ENCODE results near the gene ACOT7. TPM values are rescaled to one million over a fixed set of nuclear protein-coding genes. Genes with fewer than 3 reads are reported as not detected.

The ACOT7 gene
- total and polyA plus RNA-seq, 2 of the 13 experiments (the other 11 are each of a cell fraction or from before 2014, with no cell fraction given) = 33.0 to 55.8 TPM

DNA sequence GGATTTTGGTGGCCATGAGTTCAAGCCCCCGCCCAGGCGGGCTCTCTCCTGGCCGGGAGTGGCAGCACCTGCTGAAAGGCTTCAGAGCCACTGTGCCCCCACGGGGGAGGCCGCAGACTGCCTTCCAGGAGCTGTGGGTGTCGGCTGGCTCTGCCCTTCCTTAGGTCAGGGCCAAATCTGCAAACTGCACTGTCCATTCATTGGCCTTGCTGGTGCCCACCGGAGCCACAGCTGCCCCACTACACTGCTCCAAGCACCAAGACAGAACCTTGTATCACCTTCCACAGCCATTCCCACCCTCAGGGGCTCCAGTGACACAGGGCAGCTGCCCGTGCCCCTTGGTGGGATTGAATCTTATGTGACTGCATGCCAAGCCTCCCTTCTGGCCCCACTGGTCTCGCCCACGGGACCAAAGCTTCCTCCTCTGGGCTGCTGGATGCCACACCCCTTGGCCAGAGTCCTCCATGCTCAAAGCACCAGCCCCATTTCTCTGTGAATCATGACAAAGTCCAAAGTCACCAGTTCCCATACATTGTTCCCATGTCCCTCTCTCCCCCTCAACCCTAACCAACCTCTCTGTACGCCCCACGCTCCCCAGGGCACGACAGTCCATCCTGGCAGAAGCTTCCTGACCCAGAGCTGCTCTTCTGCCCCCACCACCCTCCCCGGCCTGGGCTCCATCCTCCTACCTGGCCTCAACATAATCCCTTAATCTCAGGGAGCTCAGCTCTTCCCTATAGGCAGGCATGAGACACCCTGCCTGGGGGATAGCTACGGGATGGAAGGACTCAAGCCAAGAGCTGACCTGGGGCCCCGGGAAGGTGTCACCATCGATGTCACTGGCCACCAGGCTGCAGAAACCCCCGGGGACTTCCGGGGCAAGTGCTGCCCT is 111.8 kb downstream of the ACOT7 start (continued):
- TF ChIP-seq ZNF691 (CRISPR knock-in tag; IDR thresholded peaks at IDR 0.05; ENCODE audit: borderline replicate concordance, low read depth) = peak; percentile 39; the same call in 1 of the 2 replicates
- no peak for TF ChIP-seq ZNF234 (CRISPR knock-in tag; conservative IDR thresholded peaks at IDR 0.05)
- TF ChIP-seq, protein P1, sequence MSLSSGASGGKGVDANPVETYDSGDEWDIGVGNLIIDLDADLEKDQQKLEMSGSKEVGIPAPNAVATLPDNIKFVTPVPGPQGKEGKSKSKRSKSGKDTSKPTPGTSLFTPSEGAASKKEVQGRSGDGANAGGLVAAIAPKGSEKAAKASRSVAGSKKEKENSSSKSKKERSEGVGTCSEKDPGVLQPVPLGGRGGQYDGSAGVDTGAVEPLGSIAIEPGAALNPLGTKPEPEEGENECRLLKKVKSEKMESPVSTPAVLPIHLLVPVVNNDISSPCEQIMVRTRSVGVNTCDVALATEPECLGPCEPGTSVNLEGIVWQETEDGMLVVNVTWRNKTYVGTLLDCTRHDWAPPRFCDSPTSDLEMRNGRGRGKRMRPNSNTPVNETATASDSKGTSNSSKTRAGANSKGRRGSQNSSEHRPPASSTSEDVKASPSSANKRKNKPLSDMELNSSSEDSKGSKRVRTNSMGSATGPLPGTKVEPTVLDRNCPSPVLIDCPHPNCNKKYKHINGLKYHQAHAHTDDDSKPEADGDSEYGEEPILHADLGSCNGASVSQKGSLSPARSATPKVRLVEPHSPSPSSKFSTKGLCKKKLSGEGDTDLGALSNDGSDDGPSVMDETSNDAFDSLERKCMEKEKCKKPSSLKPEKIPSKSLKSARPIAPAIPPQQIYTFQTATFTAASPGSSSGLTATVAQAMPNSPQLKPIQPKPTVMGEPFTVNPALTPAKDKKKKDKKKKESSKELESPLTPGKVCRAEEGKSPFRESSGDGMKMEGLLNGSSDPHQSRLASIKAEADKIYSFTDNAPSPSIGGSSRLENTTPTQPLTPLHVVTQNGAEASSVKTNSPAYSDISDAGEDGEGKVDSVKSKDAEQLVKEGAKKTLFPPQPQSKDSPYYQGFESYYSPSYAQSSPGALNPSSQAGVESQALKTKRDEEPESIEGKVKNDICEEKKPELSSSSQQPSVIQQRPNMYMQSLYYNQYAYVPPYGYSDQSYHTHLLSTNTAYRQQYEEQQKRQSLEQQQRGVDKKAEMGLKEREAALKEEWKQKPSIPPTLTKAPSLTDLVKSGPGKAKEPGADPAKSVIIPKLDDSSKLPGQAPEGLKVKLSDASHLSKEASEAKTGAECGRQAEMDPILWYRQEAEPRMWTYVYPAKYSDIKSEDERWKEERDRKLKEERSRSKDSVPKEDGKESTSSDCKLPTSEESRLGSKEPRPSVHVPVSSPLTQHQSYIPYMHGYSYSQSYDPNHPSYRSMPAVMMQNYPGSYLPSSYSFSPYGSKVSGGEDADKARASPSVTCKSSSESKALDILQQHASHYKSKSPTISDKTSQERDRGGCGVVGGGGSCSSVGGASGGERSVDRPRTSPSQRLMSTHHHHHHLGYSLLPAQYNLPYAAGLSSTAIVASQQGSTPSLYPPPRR (CRISPR knock-in tag; IDR thresholded peaks at IDR 0.05; ENCODE audit: borderline replicate concordance) = 0 out of 2 replicates have a peak, but pooled peaks have one; percentile 22
- no peak for TF ChIP-seq HCFC1 (IDR thresholded peaks at IDR 0.05; ENCODE audit: low read depth, low read length)
- TF ChIP-seq FOSL2 (CRISPR knock-in tag; IDR thresholded peaks at IDR 0.05) = 0 out of 2 replicates have a peak, but pooled peaks have one; percentile 26
- TF ChIP-seq RXRA (CRISPR knock-in tag; IDR thresholded peaks at IDR 0.05) = no peak
- TF ChIP-seq SP5 (CRISPR knock-in tag; IDR thresholded peaks at IDR 0.05; ENCODE audit: borderline replicate concordance, low read depth) = peak; percentile 51; the same call in 1 of the 2 replicates
- no peak for TF ChIP-seq PREB (CRISPR knock-in tag; IDR thresholded peaks at IDR 0.05)
- TF ChIP-seq SOX13 (IDR thresholded peaks at IDR 0.05) = no peak
- TF ChIP-seq SOX13 (CRISPR knock-in tag; conservative IDR thresholded peaks at IDR 0.05 in 1 of 2, IDR thresholded peaks at IDR 0.05 in 1 of 2) = peak in 1 of 2 experiments; percentile 14; a peak in 1 of 4 replicates
- no peak for TF ChIP-seq ZNF557 (CRISPR knock-in tag; IDR thresholded peaks at IDR 0.05)
- TF ChIP-seq ZNF629 (CRISPR knock-in tag; conservative IDR thresholded peaks at IDR 0.05) = peak; percentile 47
- TF ChIP-seq ZC3H13 (CRISPR knock-in tag; IDR thresholded peaks at IDR 0.05) = no peak
- no peak for TF ChIP-seq PITX1 (CRISPR knock-in tag; IDR thresholded peaks at IDR 0.05)
- no peak for TF ChIP-seq ZBTB34 (CRISPR knock-in tag; IDR thresholded peaks at IDR 0.05)
- 0 out of 2 replicates have a peak, but pooled peaks have one; percentile 28 for TF ChIP-seq POGZ (CRISPR knock-in tag; IDR thresholded peaks at IDR 0.05)
- TF ChIP-seq RAD21 (CRISPR knock-in tag; IDR thresholded peaks at IDR 0.05) = no peak
- TF ChIP-seq ZSCAN25 (CRISPR knock-in tag; IDR thresholded peaks at IDR 0.05) = 0 out of 2 replicates have a peak, but pooled peaks have one; percentile 44
- peak; percentile 35; the same call in 1 of the 2 replicates for TF ChIP-seq MTA1 (CRISPR knock-in tag; IDR thresholded peaks at IDR 0.05; ENCODE audit: borderline replicate concordance)
- peak; percentile 52; the same call in 1 of the 2 replicates for TF ChIP-seq SAP130 (CRISPR knock-in tag; IDR thresholded peaks at IDR 0.05; ENCODE audit: low read depth)

Data from HepG2 (cell line).